SK-N-SH treated with all-trans-retinoic acid at 6 μM for 48 hours (cell line): ENCODE results near the gene SCIMP.

Source experiments
- ARNTL ChIP-seq: fragments of 450-650 bp; formaldehyde crosslinking; IDR thresholded peaks from 2 replicates; pipeline ENCODE4 v1.5.0; 2020; ENCODE audit warnings: low read depth, mild to moderate bottlenecking, moderate library complexity, borderline replicate concordance
- GLIS3 ChIP-seq: fragments of 250-450 bp; sonication (Bioruptor Pico); IDR thresholded peaks from 2 replicates; pipeline ENCODE4 v1.5.0; 2020; ENCODE audit warnings: mild to moderate bottlenecking, moderate library complexity
- PATZ1 ChIP-seq: fragments of 250-450 bp; sonication (Bioruptor Pico); IDR thresholded peaks from 2 replicates; pipeline ENCODE4 v1.8.0; 2020; ENCODE audit warnings: mild to moderate bottlenecking, moderate library complexity, borderline replicate concordance
- ZFP3 ChIP-seq: fragments of 250-450 bp; sonication (Bioruptor Pico); IDR thresholded peaks from 2 replicates; pipeline ENCODE4 v1.5.0; 2020; ENCODE audit warnings: mild to moderate bottlenecking, moderate library complexity

GRCh38 chr17:5225668-5226457 is 8.8 kb downstream of the SCIMP start:
- TF ChIP-seq ZFP3 (CRISPR knock-in tag) (no peak), GLIS3 (CRISPR knock-in tag) (no peak), PATZ1 (CRISPR knock-in tag) (no peak), ARNTL (no peak)
